DOHH2 (cell line): ENCODE measurements around the gene CNNM4.

Experiments
- EZH2phosphoT487 ChIP-seq: fragments of 200-600 bp; sonication (generic); IDR thresholded peaks from 2 replicates; pipeline ENCODE4 v1.6.1; 2017; ENCODE audit warnings: borderline replicate concordance, mild to moderate bottlenecking, antibody characterized with exemption, low read length, moderate library complexity, mixed read lengths
- TF ChIP-seq, protein P1 (sequence below): fragments of 200-600 bp; sonication (generic); IDR thresholded peaks from one replicate; pipeline ENCODE4 v1.5.1; 2014; ENCODE audit warnings: antibody characterized with exemption, mild to moderate bottlenecking, low read depth, low read length; ENCODE audit not compliant: poor library complexity, severe bottlenecking

DNA sequence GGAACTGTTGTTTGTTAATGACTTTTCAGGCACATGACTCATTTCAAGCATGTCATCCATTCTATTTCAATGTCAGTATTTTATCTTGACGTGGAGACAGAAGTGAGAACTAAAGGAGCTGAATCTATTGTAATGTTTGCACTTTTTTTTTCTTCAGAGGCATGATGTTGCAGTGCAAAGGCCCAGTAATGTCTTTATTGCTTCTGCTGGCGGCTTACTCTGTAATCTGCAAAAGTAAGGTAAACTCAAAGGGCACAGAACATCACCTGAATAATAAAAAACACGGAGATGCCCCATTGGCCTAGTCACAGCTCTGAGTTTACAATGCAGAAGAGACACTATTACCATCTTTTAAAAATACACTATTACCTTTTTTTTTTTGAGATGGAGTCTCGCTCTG is 53.0 kb downstream of the CNNM4 start:
- TF ChIP-seq, protein P1, sequence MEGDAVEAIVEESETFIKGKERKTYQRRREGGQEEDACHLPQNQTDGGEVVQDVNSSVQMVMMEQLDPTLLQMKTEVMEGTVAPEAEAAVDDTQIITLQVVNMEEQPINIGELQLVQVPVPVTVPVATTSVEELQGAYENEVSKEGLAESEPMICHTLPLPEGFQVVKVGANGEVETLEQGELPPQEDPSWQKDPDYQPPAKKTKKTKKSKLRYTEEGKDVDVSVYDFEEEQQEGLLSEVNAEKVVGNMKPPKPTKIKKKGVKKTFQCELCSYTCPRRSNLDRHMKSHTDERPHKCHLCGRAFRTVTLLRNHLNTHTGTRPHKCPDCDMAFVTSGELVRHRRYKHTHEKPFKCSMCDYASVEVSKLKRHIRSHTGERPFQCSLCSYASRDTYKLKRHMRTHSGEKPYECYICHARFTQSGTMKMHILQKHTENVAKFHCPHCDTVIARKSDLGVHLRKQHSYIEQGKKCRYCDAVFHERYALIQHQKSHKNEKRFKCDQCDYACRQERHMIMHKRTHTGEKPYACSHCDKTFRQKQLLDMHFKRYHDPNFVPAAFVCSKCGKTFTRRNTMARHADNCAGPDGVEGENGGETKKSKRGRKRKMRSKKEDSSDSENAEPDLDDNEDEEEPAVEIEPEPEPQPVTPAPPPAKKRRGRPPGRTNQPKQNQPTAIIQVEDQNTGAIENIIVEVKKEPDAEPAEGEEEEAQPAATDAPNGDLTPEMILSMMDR, result no peak
- TF ChIP-seq EZH2phosphoT487, result no peak
